GM11168 (cell line): ENCODE measurements around the gene MFN1.

ENCODE experiments used
- in situ Hi-C: fragments of 300-500 bp; cut with MboI; formaldehyde crosslinking; loops from one replicate; pipeline ENCODE4 v1.12.0; 2022; ENCODE audit warnings: low sequenced_read_pairs; ENCODE audit not compliant: unreplicated experiment

The MFN1 gene

DNA sequence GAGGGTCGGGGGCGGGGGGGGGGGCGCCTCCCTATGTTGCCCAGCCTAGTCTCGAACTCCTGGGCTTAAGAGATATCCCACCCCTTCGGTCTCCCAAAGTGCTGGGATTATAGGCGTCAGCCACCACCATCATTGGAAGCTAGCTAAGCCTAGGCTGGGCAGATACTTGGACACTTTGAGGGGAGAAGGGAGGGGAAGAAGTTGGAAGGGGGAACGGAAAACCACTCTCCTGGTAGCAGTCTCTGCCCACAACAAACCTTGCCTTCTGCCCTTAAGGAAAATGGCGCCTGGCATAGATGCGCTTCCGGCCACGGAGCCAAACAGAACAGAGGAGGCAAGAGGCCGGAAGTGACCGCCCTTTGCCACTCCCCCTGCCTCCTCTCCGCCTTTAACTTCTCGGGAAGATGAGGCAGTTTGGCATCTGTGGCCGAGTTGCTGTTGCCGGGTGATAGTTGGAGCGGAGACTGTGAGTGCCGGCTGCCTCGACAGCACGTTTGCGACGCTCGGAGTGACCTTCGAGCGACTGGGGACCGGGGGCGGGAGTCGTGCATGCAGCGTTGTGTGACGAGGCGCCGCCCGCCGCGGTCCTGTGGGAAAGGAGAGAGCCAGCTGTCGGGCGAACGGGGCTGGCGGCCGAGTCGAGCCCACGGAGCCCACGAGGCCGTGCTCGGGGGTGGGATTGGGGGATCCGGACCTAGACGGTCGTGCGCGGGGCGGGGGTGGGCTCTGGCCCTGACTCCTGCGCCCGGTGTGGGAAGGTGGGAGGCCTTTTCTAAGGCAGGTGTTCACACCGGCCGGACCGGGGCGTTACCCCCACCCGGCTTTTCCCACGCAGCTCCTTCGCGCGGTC lies at the start of gene MFN1:
Gene MFN1, plus strand, starts transcription at position 365 of the 850 bp plus-strand sequence. CDS start 1,143 bp downstream, outside the sequence.
- in situ Hi-C loops: no loop called here

GRCh38 chr3:179297971-179298725 lies 49.4 kb upstream of the MFN1 start:
- in situ Hi-C loops: no loop called here

DNA sequence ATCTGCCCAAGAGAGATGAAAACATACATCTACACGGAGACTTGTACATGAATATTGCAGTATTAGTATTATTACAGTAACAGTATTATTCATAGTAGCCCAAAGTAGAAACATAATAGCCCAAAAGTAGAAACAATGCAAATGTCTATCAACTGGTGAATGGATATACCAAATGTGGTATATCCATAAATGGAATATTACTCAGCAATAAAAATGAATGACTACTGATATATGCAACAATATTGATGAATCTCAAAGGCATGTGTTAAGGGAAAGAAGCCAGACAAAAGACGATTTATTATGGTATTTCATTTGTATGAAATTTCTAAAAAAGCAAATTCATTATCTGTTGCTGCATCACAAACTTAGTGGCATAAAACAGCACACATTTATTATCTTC lies 48.2 kb upstream of the MFN1 start:
- in situ Hi-C loops: no loop called here

DNA sequence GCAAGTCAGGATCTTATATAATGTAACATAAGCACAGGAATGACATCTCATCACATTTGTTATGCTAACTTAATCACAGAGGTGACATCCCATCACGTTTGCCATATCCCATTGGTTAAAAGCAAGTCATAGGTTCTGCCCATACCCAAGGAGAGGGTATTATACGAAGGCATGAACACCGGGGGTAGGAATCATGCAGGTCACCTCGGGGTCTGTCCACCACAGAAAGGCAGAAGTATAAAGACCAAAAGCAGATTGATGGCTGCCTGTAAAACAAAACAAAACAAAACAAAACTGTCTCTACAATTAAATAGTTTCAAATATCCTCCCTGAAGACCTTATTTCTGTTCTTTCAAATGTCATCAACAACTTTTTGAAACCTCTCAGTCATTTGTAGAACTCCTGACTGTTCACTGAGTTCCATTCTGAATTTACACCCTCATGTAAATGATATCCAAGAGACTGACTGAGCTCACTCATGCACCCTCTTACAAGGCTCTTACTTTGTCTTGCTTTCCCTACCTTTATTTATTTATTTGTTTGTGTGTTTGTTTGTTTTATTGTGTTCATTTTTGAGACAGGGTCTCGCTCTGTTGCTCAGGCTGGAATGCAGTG lies 47.4 kb upstream of the MFN1 start:
- in situ Hi-C loops: no loop called here

- in situ Hi-C loops: no loop called here
Observed at GRCh38 chr3:179301645-179302044, 45.9 kb upstream of the MFN1 start.

DNA sequence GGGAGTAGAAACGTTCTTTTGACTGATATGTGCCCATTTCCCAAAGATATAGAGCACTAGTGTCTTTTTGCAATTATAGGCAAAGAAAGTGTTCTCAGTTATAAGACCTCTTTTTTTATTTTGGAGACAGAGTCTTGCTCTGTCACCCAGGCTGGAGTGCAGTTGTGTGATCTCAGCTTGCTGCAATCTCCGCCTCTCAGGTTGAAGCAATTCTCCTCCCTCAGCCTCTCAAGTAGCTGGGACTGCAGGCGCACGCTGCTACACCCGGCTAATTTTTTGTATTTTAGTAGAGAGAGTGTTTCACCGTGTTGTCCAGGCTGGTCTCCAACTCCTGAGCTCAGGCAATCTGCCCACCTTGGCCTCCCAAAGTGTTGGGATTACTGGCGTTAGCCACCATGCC lies 45.4 kb upstream of the MFN1 start:
- in situ Hi-C loops: no loop called here

DNA sequence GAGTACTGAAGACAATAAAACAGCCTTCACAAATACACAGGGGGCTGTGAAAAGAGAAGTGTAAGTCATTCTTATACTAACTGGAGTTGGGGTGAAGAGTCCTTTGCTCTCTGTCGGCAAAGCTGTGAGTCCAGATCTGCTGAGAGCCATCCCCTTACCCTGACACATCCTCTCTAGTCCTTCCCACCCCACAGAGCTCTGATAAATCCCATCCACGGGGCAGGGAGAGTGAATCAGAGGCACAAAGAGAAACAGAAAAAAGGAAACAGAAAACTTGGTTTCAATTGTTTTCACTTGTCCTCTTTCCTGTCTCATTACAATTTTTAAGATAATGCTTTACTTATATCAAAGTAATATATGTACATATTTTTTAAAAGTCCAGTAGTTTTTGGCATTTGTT lies 42.9 kb upstream of the MFN1 start:
- in situ Hi-C loops: loop anchor here (5.0 kb wide), 1 partner anchor 287 kb away; no protein-coding TSS in a partner anchor

- in situ Hi-C loops: loop anchor here (5.0 kb wide), 1 partner anchor 290 kb away; no protein-coding TSS in a partner anchor
Observed at GRCh38 chr3:179307362-179307761, 40.1 kb upstream of the MFN1 start.

GRCh38 chr3:179308001-179308400 lies 39.5 kb upstream of the MFN1 start:
- in situ Hi-C loops: loop anchor here (5.0 kb wide), 1 partner anchor 291 kb away; no protein-coding TSS in a partner anchor

- in situ Hi-C loops: loop anchor here (5.0 to 10.0 kb wide), 2 partner anchors 205 to 292 kb away; no protein-coding TSS in a partner anchor
Observed at GRCh38 chr3:179309225-179310078, 38.1 kb upstream of the MFN1 start.

DNA sequence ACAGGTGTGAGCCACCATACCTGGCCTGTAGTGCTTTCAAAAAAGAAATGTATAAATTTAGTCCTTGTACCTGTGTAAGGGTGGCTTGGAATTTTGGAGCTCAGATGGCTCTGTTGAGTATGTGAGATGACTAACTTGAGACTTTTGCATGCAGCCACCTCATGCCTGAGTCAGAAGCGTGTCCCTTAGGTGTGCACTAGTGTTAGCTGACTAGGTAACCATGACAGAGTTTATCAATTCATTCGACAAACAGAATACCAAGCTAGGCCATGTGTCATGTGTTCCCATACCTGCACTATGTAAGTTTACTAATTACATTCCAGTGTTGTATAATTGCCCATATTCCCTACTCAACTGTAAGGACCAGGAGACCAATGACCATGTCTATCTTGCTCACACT lies 28.6 kb upstream of the MFN1 start:
- in situ Hi-C loops: loop anchor here (5.0 to 10.0 kb wide), 2 partner anchors 172 to 214 kb away; partner anchors contain the start of gene PIK3CA

DNA sequence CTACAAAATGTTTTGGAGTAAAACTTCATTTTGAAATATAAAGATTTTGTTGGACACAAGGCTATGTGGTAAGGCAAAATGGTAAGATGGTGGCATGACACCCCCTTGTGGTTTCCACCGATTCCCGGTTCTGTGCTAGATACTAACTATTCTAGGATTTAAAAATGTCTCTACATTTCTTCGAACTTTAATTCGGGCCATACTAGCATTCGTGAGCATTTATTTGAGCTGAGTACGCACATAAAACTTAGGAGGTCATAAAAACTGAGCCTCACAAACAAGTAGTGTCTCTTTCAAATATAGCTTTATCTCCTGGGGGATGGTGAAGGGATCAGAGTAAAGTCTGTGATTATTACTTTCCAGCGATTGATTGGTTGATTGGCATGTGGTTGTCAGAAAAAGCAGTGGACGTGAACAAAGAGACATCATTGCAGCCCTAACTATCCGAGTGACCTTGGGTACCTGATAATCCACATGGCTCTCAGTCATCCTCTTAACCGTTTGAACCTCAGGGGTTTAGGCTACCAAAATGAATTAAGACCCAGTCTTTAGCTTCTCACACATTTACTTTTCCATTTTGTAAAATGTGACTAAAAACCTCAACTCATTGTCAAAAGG lies 25.7 kb upstream of the MFN1 start:
- in situ Hi-C loops: no loop called here

DNA sequence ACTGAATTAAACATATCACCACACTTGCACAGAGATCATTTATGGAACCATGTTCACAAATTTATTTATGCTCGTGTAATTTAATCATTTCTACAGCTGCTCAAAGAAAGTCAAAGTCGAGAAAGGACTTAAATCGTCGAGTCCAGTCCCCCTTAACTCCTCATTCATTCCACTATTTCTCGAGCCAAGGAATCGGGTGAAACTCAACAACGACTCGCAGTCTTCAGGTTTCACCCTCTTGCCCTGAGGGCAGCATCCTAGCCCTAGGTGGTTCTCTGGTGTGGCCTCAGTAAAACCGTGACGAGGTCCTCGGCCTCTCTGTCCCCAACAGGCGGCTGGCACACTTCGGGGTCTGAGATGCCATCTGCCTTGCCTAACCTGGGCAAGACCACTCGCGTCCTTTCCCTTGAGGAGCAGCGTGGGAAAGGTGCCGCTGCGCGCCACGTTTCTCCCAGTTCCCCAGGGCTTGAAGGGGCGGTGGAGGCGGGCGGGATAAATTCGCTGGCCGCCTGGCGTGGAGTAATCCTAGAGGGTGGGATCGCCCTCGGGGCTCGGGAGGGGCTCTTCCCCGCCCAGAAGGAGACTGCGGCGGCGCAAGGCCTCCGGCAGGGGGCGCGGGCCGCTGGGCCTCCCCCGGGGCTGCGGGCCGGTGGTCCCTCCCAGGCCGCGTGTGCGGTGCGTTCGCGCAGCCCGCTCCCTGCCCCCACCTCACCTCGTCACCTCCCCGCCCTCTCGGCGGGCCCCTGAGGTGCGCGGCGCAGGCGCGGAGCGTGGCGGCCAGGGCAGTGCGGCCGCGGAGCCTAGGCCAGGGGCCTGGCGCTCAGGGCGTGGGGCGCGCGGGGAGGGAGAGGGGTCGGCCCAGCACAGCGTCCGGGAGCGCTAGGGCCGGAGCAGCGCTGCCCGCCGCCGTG lies 25.0 kb upstream of the MFN1 start, which contains the start of gene ZNF639:
Gene ZNF639, plus strand, starts transcription at position 746 of the 911 bp plus-strand sequence. CDS start 5,263 bp downstream, outside the sequence.
- in situ Hi-C loops: no loop called here

DNA sequence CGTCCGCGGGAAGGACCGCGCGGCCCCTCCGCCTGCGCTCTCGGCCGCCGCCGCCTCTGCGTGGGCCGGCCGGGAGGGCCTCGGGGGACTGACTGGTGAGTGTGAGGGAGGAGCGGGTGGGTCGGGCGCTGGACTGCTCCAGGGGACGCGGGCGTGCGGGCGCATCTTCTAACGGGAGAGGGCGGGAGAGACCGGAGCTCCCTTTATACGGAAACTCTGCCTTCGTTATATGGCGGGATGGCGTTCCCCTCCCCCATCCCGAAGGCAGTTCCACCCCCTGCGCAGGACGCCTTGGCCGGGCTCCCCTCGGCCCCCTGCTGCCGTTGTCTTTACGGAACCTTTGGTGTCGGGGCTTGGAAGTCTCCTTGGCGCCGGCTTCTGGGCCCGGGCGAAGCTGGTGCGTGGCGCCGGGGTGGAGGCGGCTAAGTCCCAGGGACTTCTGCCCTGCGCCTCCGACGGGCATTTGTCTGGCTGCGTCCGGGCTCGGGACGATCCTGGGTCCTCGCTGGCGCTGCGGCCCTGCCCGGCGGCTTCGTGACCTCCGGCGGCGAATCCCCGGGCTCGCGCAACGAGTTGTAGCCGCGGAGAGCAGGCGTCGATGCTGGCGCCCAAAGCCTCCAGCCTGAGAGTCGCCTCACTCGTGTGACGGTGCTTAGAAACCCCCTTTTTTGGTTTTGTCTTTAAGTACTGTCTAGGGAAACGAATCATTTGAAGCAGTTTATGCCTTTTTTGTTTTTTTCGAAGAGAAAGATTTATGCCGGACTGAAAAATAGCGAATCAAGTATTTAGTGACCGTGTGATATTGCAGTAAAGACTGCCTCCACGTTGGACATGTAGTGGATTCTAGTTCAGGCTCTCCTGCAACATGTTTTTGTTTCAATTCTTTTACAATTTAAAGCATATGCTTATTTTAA lies 24.1 kb upstream of the MFN1 start:
- in situ Hi-C loops: no loop called here

- in situ Hi-C loops: no loop called here
Observed at GRCh38 chr3:179324270-179324754, 23.2 kb upstream of the MFN1 start.

DNA sequence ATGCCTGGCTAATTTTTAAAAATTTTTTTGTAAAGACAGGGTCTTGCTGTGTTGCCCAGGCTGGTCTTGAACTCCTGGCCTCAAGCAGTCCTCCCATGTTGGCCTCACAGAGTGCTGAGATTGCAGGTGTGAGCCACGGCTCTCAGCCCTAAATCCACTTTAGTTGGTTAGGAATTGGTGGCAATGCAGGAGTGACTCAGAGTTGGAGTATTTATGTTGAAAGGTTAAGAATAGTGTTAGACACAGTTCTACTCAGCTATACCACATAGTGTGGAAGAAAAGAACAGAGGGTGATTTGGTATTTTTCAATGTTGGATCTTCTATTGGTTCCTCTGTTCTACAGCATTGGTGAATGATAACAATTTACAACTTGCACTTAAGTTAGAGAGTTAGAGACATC lies 17.1 kb upstream of the MFN1 start:
- in situ Hi-C loops: no loop called here

DNA sequence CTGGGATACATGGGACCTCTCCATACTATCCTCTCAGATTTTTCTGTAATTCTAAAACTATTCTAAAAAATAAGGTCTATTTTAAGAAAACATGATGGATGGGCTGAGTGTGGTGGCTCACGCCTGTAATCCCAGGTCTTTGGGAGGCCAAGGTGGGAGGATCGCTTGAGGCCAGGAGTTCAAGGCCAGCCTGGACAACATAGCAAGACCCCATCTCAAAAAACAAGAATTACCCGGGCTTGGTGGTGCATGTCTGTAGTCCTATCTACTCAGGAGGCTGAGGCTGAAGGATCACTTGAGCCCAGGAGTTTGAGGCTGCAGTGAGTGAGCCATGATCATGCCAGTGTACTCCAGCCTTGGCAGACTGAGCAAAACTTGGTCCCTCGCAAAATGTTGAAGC lies 15.3 kb upstream of the MFN1 start:
- in situ Hi-C loops: no loop called here
